Activated CD8-positive, alpha-beta memory T cell treated with anti-CD3 and anti-CD28 coated beads, Interleukin-2, amount 50 U/mL, for 24 hours (primary cell): ENCODE results near the gene PRKN.

ENCODE experiments used
- DNase-seq: peaks from one replicate; pipeline ENCODE4 v3.0.0-alpha.2; 2020; ENCODE audit errors: extremely low read depth

PRKN gene

DNA sequence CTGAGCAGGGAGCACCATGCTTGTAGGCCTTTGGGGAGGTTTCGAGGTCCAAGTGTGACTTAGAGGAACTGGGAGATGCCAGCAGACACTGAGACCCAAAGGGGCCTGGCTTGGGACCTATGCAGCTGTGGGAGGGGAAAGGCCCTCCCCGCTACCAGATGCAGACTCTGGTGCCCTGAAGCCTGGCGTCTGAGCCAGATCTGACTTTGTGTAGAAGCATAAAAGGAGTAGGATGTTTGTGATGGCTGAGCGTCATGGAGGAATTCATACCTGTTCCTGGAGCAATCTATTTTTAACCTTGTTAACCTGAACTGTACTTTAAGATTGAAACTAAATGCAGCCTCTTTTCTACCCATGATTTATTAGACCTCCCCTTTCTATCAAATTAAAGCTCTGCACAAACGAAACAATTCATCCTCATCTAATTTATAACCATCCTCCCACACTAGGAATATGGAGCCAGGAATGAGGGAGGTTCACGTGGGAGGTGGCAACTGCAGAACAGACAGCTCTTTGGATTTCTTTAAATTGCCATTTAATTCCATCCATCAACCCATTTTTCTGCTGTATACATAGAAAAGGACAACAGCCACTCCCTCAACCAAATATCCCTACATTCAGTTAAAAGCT lies 1281.2 kb downstream of the PRKN start:
- DNase-seq, result no peak

DNA sequence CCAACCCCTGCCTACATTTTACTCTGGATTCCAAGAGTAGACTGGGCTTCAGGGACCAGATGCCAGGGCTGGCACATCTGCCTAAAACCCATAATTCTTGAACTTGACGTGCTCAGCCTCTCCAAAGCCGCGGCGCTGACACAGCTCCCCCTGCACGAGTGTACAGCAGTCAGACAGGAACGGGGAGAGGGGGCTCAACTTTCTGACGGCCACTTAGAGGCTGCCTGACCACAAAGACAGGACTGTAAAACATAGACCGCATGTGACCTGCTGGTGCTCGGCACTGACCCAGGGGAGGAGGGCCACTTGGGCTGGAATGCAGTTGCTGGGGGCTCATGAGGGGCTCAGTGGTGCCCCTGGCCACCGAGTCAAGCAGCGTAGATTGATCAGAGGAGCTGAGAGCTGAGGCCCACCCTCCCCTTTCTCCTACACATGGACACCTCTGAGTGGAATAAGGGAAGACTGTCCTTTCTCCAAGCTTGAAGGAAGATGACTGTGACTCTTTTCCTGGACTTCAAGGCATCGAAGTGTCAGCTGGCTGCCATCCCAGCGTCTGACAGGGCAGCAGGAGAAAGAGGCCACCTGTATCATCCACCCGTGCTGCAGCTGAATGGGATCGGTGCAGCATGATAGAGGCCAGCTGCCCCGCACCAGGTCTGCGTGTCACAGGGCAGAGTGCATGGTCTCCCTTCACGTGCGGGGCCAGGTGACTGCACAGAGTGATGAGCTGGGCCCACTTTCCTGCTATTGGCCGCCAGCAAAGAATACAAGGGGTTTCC lies 1282.4 kb downstream of the PRKN start:
- no peak for DNase-seq

DNA sequence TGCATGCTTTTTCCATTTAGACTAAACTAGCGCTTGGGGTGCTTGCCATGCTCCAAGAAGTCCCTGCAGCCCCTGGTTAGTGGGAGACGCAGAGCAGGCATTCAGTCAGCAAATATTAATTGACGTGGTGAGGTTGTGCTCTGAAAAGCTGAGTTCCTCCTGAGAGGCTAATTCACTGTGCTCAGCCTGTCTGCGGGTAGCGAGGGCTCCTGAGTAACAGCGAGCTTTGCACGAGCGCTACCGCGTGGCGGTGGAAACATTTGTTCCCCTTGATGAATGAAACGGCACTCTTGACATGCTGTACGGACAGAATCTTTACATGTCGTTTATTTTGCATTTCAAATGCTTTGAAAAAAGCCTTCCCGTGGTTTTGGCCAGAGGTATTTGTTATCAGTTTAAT lies 1283.1 kb downstream of the PRKN start:
- DNase-seq, result no peak

DNA sequence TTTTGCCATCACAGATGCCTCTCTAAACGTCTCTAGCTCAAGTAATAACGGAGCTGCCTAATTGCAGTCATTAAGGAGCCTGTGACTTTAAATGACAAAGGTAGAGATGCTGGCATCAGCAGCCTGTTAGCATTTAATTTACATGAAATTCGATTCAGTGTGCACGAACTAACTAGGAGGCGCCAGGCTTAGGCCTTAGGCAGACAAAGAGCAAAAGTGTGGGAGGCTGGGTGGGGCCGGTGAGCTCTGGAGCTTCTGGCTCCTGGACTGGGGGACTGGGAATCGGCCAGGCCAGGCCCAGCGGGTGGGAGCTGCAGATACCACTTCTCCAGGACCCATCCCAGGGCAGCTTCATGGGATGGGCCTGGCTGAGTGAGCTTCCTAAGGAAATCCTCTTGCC lies 1283.7 kb downstream of the PRKN start:
- no peak for DNase-seq

DNA sequence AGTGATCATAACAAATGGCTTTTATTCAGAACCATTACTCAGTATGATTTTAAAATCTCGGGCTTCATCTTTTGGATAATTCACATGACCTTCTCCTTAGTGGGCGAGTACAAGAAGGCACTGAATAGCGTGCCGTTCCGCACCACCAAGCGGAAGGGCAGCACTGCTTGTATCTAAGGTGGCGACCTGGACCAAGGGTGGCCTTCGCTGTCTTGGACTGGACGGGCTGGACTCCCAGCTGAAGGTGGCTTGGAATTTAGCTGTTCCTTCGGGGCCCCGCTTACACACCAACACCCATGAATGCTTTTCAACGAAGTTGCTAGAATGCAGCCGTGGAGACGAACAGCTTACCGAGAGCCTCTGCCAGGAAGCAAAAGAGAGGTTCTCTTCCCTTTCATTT lies 1285.1 kb downstream of the PRKN start:
- DNase-seq, result no peak

DNA sequence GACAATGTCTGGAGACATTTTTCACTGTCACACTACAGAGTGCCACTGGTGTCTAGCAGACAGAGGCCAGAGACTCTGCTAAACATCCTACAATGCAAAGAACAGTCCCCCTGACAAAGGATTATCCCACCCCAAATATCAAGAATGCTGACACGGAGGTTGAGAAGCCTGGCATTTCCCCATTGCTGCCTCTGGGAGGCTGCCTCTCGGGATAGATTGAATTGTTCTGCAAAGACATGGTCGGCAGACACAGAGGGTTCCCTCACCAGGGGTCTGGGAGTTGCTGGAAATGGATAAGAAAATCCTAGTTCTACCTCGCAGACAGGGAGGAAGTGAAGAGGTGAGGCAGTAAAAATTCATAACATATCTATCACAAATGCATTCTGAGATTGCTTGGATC lies 1287.3 kb downstream of the PRKN start:
- no peak for DNase-seq

DNA sequence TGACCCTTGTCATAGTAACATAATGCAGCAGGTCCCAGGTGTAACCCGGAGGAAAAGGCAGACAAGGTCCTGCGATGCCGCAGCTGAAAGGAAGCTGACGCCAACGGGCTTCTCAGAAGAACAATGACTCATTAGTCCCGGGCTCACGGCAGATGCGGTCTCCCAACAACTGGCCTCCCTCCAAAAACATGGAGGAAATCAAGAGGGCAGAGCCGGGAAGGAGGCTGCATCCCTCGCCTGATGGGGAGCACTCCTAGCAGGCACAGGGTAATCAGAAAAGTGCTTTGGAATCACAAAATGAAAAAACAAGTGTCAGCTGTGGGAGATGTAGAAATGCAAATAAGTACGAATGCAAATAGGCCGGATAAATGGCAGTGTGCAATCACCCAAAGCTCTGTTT lies 1288.5 kb downstream of the PRKN start:
- DNase-seq, result no peak

DNA sequence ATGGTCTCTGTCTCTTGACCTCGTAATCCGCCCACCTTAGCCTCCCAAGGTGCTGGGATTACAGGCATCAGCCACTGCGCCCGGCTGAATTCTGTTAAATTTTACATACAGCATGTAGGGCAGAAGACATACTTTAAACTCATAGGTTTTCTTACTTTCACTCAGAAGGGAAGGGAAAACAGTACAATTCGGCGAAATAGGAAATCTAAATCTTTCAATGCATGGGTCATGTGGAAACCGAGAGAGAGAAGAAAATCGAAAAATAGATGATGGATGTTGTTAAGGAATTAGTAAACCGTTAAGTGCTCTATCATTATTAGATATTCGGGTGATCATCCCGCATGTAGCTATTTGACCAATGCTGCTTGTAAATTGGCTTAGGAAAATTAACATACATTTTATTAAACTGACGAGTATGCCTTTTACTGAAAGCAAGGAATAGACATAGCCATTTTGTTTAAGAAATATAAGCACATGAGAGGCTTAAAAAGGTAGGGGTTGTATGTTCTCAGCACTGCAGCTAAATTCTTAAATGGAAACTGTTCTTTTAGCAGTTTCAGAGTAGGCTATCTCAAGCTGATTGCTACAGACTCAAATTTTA lies 1289.0 kb downstream of the PRKN start:
- no peak for DNase-seq

DNA sequence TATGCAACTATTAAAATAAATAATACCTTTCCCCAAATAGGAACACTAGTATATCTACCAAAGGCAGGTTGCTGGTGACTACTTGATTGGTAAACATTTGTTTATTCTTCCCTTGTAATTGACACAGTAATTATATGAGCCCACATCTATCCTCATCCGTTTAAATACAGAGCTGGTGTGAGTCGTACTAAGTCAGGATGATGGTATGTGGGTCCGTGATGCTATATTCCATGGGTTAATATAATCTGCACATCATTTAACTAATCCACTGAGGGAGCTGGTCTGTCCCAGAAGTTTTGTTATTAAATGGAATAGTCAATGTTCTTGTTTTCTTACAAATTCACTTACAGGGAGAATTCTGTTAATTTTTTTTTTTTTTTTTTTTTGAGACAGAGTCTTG lies 1289.7 kb downstream of the PRKN start:
- DNase-seq, result no peak

DNA sequence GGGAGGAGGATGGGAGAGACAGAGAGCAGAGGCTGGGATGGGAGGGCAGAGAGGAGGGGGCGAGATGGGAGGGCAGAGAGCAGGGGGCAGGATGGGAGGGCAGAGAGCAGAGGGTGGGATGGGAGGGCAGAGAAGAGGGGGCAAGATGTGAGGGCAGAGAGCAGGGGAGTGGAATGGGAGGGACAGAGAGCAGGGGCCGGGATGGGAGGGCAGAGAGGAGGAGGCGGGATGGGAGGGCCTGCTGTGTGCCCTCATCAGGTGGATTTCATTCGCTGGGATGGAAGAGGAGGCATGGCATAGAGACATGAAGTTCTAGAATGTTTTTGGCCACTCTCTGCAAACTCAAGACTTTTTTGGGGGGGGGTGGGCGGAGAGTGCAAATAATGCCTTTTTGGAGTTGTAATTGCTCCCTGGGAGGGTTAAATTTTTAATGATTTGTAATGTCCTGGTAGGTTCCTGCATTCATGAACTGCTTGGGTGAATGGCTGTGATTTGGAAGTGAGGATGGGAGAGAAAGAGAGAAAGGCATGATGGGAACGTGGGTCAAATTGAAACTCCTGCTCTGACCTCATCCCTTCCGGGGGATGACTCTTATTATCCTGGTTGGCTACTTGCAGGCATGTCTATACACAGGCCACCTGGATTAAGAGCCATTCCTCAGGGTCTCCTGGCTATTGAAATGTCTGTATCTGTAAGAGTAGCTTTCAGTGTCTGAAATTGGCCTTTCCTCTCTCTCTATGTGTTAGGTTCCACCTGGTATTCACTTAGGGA lies 1291.3 kb downstream of the PRKN start:
- no peak for DNase-seq

DNA sequence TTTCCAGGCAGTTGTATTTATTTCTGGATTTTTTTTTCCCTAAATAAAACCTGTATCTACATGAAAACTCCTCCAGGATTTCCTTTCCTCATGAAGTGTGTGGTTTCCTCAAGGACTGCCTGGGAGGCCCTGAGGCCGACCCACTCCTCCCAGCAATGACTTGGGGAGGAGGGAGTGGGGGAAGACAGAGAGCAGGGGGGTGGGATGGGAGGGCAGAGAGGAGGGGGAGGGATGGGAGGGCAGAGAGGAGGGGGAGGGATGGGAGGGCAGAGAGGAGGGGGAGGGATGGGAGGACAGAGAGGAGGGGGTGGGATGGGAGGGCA lies 1291.9 kb downstream of the PRKN start:
- no peak for DNase-seq

DNA sequence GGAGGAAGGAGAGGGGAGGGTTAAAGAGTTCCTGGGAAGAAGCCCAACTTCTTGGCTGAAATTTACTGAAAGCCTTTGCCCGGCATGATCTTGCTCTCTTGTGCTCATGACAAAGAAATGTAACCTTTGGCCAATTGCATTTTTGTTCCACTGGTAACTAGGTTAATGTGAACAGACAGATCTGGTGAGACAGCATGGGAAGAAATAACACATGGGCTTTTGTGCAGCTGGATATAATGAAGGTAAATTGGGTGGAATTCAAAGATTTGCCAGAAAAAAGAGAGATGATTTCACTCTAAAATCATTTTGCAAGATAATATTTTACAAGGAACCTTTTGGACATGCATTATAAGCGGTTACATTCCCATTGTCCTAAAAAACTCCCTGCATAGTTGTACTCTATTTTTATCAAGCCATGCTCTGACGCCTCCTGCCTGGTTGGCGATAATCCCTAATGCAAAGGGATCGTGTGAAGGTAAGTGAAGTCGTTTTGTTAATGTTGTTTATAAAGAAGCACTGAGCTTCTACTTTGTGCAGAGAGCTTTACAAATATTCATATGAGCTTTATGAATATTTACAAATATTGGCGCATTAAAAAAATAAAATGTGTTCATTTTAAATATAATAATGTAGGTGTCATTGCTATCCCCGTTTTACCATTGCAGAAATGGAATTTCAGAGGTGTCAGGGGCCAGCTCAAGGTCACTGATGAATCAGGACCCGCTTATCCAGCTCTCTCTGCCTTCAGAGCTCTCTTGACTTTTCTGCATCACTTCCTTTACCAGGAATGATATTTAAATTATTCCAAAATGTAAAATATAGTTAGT lies 1292.4 kb downstream of the PRKN start:
- no peak for DNase-seq

DNA sequence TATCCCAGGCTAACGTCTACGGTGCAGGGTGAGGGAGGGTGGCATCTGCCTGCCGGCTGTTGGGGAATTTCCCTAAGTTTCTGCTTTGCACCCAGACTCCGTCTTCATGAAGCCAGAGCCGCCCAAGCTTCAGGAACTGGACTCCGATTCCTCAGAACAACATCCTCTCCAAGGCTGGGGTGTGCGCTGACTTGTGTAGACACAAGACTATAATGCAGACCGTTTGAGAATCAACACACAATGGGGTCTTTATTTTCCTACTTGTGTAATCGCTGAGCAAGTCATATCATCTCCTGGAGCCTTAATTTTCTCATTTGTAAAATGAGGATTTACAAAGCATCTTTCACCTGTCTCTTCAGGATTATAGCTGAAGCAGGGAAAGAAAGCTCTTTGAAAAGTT lies 1293.2 kb downstream of the PRKN start:
- DNase-seq, result no peak

DNA sequence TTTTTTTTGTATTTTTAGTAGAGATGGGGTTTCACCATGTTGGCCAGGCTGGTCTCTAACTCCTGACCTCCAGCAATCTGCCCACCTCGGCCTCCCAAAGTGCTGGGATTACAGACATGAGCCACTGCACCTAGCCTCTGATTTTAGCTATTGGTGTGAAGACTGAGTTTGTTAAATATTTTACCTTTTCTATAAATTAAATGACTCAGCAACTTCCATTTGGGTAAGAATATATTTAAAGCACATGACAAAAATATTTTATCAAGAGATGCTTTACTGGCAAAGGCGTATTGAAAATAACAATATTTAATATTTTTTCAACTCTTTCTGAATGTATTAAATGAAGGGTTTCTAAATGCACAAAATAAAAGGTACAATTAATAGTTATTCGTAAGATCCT lies 1295.0 kb downstream of the PRKN start:
- no peak for DNase-seq

DNA sequence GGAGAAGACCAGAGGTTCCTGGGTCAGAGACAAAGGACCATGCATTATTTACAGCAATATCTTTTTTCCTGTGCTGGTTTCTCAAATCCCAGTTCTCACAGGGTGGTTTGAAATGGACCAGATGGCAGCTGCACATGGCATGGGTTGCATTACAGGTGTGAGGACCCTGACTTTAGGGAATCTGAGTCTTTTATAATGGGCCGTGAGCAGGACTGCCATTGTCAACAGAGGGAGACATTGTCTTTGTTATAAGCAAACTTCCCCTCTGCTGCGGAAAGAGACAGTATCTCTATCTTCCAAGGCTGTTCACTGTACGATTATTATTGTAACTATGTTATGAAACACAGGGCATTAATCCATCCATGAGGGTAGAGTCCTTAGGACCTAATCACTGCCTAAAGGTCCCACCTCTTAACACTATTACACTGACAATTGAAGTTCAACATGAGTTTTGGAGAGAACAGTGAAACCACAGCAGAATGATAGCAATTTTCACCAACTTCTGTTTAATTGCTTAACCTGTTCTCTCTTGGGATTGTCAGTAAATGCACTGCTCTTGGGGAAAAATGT lies 1297.6 kb downstream of the PRKN start:
- no peak for DNase-seq

DNA sequence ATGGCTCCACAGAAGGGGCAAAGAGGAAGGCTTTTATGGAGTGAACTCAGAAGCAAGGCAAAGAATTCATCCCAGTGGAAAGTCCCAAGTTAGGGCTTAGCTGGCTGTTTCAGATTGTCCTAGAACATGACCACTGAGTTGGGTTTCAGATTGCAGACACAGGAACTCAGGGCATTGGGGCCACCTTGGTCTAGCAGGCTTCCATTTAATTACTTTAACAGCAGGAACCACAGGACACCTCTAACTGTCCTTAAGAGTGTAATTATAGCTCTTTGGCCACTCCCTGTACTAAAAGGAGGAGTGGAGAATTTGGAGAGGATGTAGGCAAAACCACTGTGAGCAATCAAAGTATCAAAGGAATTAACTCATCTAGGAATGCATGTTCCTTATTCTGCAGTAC lies 1303.1 kb downstream of the PRKN start:
- DNase-seq, result no peak

DNA sequence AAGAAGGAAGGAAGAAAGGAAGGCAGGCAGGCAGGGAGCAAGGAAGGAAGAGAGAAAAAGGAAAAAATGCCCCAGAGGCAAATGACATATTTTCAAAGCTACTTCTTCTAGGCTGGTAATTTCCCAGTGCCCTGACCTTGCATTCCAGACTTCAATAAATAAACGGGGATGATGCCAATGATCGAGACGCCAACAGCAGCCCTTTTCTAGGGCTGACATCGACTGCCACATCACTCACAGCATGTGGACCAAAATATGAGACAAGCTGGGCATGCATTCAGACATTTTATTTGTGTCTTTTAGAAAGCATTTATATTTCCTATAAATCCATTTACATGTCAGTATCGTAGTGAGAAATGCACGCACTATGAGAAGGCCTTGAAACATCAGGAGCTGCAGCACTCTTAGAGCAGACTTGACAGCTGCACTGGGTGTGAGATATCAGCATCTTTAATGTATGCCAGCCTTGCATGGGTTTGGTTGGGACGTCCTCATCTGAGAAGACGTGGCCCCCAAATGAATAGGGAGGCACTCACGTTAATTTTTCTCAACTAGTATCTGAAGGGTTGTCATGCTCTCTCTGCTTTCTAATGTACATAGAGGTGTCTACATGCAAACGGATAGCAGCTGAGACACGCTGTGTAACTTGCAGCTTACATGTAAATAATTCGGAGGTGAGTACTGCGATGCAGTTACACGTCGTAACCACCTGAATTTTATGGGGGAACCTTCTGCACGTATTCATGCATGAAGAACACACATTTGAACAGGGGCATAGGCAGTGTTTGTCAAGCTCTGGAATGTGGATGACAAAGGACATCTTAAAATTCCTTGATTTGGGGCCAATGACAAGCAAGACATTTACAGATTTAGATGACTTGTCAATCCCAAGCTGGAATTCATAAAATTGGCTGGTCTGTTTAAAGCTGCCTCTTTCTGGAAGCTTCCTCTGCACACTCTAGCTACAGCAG lies 1304.6 kb downstream of the PRKN start:
- no peak for DNase-seq

DNA sequence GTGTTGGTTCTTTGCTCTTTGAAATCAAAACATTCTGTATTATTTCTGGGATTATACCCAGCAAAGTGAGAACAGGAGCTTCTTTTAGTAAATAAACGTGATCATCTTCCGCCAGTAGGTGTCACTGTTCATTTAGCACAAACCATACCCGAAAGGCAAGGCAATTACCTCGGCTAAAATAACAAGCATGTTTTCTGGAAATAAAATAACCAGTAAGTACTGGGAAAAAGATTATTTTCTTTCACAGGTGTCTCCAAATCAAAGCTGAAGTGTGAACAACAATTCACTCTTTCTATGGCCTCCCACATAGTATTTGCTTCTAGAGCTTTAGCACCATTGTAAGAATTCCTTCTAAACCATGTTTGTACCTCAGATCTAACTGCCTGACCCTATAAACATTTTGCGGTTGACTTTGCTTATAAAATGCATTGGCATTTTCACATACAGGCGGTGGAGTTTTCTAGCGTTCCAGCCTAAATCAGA lies 1309.1 kb downstream of the PRKN start:
- DNase-seq, result no peak

DNA sequence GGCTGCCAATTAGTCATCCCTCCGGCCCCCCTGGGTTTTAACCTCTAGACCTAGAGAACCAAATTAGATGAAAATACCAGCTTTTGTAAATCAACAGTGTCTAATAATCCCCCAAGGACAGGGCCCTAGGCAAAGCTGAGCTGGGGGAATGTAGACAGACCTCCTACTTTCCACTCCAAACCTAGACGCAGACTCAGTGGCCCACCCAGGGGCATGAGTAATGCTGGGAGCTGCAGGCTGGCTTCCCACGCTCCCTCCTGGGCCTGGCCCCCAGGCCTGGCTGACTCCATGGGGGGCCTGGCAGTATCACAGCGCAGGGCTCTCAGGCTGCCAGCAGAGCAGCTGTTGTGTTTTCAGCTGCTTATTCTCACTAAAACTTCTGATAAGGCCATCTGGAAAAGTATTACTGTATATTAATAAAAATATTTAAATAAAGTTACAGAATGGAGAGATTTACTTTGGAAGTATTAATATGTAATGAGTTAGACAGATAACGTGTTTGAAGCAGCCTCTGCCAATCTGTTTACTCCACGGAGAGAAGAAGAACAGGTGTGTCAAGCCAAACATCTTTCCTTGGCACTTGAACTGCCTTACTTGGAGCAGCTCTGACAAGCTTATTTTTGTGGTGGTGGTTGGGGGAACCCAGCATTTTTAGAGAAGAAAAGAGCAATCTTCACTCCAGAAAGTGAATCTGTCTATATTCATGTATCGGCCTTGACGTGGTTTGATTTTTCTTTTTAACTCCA lies 1309.7 kb downstream of the PRKN start:
- DNase-seq, result no peak
